ENCODE measurements around the gene CNTN5.
"Not testable (repeated sequence)": the region's sequence is repeated elsewhere in the genome, so short reads cannot be mapped to it uniquely, and the experiment has no call there.

CNTN5 gene

GRCh38 chr11:99271527-99271926 is 250.8 kb downstream of the CNTN5 start:
- H3K4me3 ChIP-seq (ENCODE audit: control insufficient read depth, low read depth, low read length), result no peak overlapping the region
- TF ChIP-seq, protein P1, sequence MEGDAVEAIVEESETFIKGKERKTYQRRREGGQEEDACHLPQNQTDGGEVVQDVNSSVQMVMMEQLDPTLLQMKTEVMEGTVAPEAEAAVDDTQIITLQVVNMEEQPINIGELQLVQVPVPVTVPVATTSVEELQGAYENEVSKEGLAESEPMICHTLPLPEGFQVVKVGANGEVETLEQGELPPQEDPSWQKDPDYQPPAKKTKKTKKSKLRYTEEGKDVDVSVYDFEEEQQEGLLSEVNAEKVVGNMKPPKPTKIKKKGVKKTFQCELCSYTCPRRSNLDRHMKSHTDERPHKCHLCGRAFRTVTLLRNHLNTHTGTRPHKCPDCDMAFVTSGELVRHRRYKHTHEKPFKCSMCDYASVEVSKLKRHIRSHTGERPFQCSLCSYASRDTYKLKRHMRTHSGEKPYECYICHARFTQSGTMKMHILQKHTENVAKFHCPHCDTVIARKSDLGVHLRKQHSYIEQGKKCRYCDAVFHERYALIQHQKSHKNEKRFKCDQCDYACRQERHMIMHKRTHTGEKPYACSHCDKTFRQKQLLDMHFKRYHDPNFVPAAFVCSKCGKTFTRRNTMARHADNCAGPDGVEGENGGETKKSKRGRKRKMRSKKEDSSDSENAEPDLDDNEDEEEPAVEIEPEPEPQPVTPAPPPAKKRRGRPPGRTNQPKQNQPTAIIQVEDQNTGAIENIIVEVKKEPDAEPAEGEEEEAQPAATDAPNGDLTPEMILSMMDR (IDR thresholded peaks at IDR 0.05; ENCODE audit: control insufficient read depth, insufficient read depth, low read depth, low read length, missing control alignments), result no peak
- DNase-seq (ENCODE audit: low read depth), result no peak

DNA sequence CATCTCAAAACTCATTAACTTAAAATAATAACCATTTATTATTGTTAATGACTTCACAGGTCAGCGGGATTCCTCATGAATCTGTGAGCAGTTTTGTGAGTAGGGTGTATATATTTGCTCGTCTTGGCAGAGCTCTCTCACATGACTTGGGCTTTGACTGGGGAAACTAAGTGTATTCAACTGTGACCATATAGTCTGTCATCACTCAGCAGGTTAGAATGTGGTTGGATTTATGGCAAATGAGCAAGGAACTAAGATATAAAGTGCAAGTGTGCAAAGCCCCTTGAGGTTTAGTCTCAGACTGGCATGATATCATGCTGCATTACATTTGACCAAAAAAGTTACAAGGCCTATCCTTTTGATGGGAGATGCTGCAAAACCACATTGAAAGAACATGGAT is 254.8 kb downstream of the CNTN5 start:
- no peak for DNase-seq (ENCODE audit: low read depth)
- H3K4me3 ChIP-seq (ENCODE audit: control insufficient read depth, low read depth, low read length), result no peak overlapping the region
- TF ChIP-seq, protein P1 (IDR thresholded peaks at IDR 0.05; ENCODE audit: control insufficient read depth, insufficient read depth, low read depth, low read length, missing control alignments), result no peak

DNA sequence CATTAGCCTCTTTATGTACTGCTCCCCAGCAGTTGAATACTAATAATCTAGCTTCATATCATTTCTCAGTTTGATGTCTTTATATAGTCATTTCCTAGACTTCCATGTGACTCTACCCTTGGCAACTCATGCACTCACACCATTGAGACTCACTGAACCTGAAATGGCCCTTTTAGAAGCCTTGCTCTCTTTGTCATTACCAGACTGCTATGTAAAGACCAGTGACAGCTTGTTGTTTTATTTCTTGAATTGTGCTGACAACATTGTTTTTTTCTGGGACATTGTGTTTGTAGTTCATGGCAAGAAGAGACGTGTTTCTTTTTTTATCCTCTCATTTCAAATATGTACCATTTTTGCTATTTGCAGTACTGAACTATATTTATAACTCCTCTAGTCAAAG is 256.5 kb downstream of the CNTN5 start:
- TF ChIP-seq, protein P1 (IDR thresholded peaks at IDR 0.05; ENCODE audit: control insufficient read depth, insufficient read depth, low read depth, low read length, missing control alignments), result no peak
- no peak overlapping the region for H3K4me3 ChIP-seq (ENCODE audit: control insufficient read depth, low read depth, low read length)
- no peak for DNase-seq (ENCODE audit: low read depth)

GRCh38 chr11:99279266-99279665 is 258.5 kb downstream of the CNTN5 start:
- no peak overlapping the region for H3K4me3 ChIP-seq (ENCODE audit: control insufficient read depth, low read depth, low read length)
- TF ChIP-seq, protein P1 (IDR thresholded peaks at IDR 0.05; ENCODE audit: control insufficient read depth, insufficient read depth, low read depth, low read length, missing control alignments), result no peak
- no peak for DNase-seq (ENCODE audit: low read depth)

GRCh38 chr11:99281331-99281730 is 260.6 kb downstream of the CNTN5 start:
- no peak for DNase-seq (ENCODE audit: low read depth)
- TF ChIP-seq, protein P1 (IDR thresholded peaks at IDR 0.05; ENCODE audit: control insufficient read depth, insufficient read depth, low read depth, low read length, missing control alignments), result no peak
- H3K4me3 ChIP-seq (ENCODE audit: control insufficient read depth, low read depth, low read length), result no peak overlapping the region

DNA sequence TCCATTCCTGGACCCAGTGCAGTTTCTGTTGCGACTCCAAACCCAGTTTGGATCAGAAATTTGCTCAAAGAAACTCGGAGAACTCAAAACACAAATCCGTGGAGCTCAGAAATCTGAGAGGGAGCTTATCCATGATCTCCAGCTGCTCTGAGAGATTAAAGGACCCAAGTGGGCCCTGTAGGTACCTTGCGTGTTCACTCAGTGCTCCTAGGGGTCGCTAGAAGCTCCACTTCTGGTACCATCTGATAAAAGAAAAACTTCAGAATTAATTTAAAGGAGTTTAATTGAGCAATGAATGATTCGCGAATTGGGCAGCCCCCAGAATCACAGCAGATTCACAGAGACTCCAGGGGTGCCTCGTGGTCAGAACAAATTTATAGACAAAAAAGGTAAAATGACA is 277.2 kb downstream of the CNTN5 start:
- not testable (repeated sequence) for DNase-seq (ENCODE audit: low read depth); H3K4me3 ChIP-seq (ENCODE audit: control insufficient read depth, low read depth, low read length)

- no peak for DNase-seq (ENCODE audit: low read depth)
- TF ChIP-seq, protein P1 (IDR thresholded peaks at IDR 0.05; ENCODE audit: control insufficient read depth, insufficient read depth, low read depth, low read length, missing control alignments), result no peak
These were observed 286.9 kb downstream of the CNTN5 start for GRCh38 chr11:99307510-99308088.

More at GRCh38 chr11:99307510-99308088, 286.9 kb downstream of the CNTN5 start:
- no peak overlapping the region for H3K4me3 ChIP-seq (ENCODE audit: control insufficient read depth, low read depth, low read length)

All from AG09309 (cell line).